Measurements from ENCODE around the gene ATP2A2.

ATP2A2 gene

GRCh38 chr12:110382683-110383082, 101.6 kb downstream of the ATP2A2 start:
- TF ChIP-seq CTCF (conservative IDR thresholded peaks at IDR 0.05; ENCODE audit: low read depth, low read length), result no peak
- DNase-seq (ENCODE audit: low read depth), result no peak
- no peak overlapping the region for H3K4me3 ChIP-seq (ENCODE audit: low read depth, low read length)

Data from choroid plexus epithelial cell (primary cell).